HepG2 (cell line): ENCODE measurements around the gene DNAJC11. TPM values are rescaled to one million over a fixed set of nuclear protein-coding genes. Genes with fewer than 3 reads are reported as not detected.
"Not testable (repeated sequence)": the region's sequence is repeated elsewhere in the genome, so short reads cannot be mapped to it uniquely, and the experiment has no call there.

Source experiments
- ATAC-seq: fragments of 200-7000 bp; cut with Tn5 transposase; 3 replicates; pipeline ENCODE4 v1.9.1; 2020; ENCODE audit warnings: mild to moderate bottlenecking, moderate library complexity
- BruUV-seq: library from RNA; stranded (reverse); fragments of 400-500 nt; replicated peaks from 2 replicates; lab custom pipeline; 2021; lab: Mats Ljungman, UMichigan
- CTCF ChIA-PET: fragments of 300-600 bp; formaldehyde crosslinking; extraction: SDS; loops from one replicate; lab custom pipeline; 2021; ENCODE audit warnings: low total read pairs, inconsistent platforms, low intra/inter-chr PET ratio; lab: Yijun Ruan, JAX
- POLR2A ChIA-PET: fragments of 350-600 bp; sonication (Branson Sonifier 250); formaldehyde crosslinking; loops from one replicate; lab custom pipeline; 2020; ENCODE audit warnings: antibody characterized with exemption, inconsistent platforms; lab: Yijun Ruan, JAX
- DNase-seq: peaks from one replicate; pipeline ENCODE4 v3.0.0-alpha.2; 2015; ENCODE audit warnings: low spot score
- FAIRE-seq: peaks from 3 replicates; lab custom pipeline; 2011; peaks lifted over from hg19 to GRCh38; lab: Jason Lieb, UNC
- H2AFZ ChIP-seq: one replicate; pipeline ENCODE4 v1.6.1; 2011; ENCODE audit warnings: low read length, inconsistent platforms
- H3K27ac ChIP-seq: fragments of 300-600 bp; 3 replicates; pipeline ENCODE4 v1.8.0; 2011; ENCODE audit warnings: mixed run types, mild to moderate bottlenecking, mixed read lengths, low read length, inconsistent platforms; ENCODE audit not compliant: insufficient read depth; ENCODE audit errors: extremely low read length
- H3K27me3 ChIP-seq, 2 experiments: fragments of 200-600 bp in 1 of 2; 2 replicates in 1 of 2; 3 replicates in 1 of 2; pipeline versions ENCODE4 v1.6.0 to v1.8.0; 2011; ENCODE audit warnings: low read length in 2 of 2, mild to moderate bottlenecking in 2 of 2, moderate library complexity in 2 of 2, inconsistent platforms in 1 of 2; ENCODE audit not compliant: insufficient read depth in 2 of 2, control insufficient read depth in 1 of 2
- H3K36me3 ChIP-seq, 2 experiments: fragments of 200-600 bp in 1 of 2; replicated peaks in 1 of 2; 2 replicates in 1 of 2; 3 replicates in 1 of 2; pipeline versions ENCODE4 v1.5.1 to v1.8.0; 2011; ENCODE audit warnings: low read length in 2 of 2, inconsistent platforms in 1 of 2; ENCODE audit not compliant: insufficient read depth in 2 of 2, control insufficient read depth in 1 of 2
- H3K4me1 ChIP-seq: 2 replicates; pipeline ENCODE4 v1.5.1; 2012; ENCODE audit warnings: low read length, inconsistent platforms; ENCODE audit not compliant: insufficient read depth
- H3K4me2 ChIP-seq: 2 replicates; pipeline ENCODE4 v1.6.0; 2011; ENCODE audit warnings: low read depth, low read length, inconsistent platforms
- H3K4me3 ChIP-seq, 3 experiments: fragments of 200-600 bp in 1 of 3; sonication (generic), shearing (Covaris generic) in 1 of 3; replicated peaks in 1 of 3; 2 replicates each; pipeline ENCODE4 v1.5.1; 2011 to 2016; ENCODE audit warnings: low read length in 3 of 3, inconsistent platforms in 2 of 3, low read depth in 2 of 3, mild to moderate bottlenecking in 2 of 3, control low read depth in 1 of 3, mixed read lengths in 1 of 3; ENCODE audit not compliant: insufficient read depth in 1 of 3
- H3K79me2 ChIP-seq: one replicate; pipeline ENCODE4 v1.6.1; 2011; ENCODE audit warnings: low read length, inconsistent platforms; ENCODE audit not compliant: insufficient read depth
- H3K9ac ChIP-seq: 2 replicates; pipeline ENCODE4 v1.6.0; 2011; ENCODE audit warnings: mild to moderate bottlenecking, low read depth, low read length, inconsistent platforms; ENCODE audit not compliant: insufficient read depth
- H3K9me3 ChIP-seq: 2 replicates; pipeline ENCODE4 v1.5.1; 2012; ENCODE audit warnings: mild to moderate bottlenecking, low read length
- H4K20me1 ChIP-seq: 2 replicates; pipeline ENCODE4 v1.6.0; 2011; ENCODE audit warnings: inconsistent platforms, mild to moderate bottlenecking, low read length, moderate library complexity; ENCODE audit not compliant: insufficient read depth
- CENPX ChIP-seq: sonication (generic); formaldehyde crosslinking; IDR thresholded peaks from 2 replicates; pipeline ENCODE4 v1.9.0; 2021; ENCODE audit warnings: mild to moderate bottlenecking, missing genetic modification reagents, moderate library complexity
- IKZF4 ChIP-seq: sonication (generic); formaldehyde crosslinking; IDR thresholded peaks from 2 replicates; pipeline ENCODE4 v1.5.1; 2020; ENCODE audit warnings: borderline replicate concordance, mild to moderate bottlenecking, low read depth, missing genetic modification reagents; ENCODE audit errors: not compliant biosample characterization
- SCMH1 ChIP-seq: sonication (generic); formaldehyde crosslinking; IDR thresholded peaks from 2 replicates; pipeline ENCODE4 v1.9.0; 2021; ENCODE audit warnings: missing genetic modification reagents, mild to moderate bottlenecking, borderline replicate concordance
- ZNF549 ChIP-seq: sonication (generic); formaldehyde crosslinking; IDR thresholded peaks from 2 replicates; pipeline ENCODE4 v1.5.0; 2020; ENCODE audit warnings: missing genetic modification reagents
- ZNF614 ChIP-seq: IDR thresholded peaks from 2 replicates; pipeline ENCODE4 v1.6.1; 2018; ENCODE audit warnings: missing biosample characterization, missing genetic modification reagents, inconsistent platforms, borderline replicate concordance
- ZNF761 ChIP-seq: sonication (generic); formaldehyde crosslinking; conservative IDR thresholded peaks from 2 replicates; pipeline ENCODE4 v1.4.0; 2020; ENCODE audit warnings: mild to moderate bottlenecking, missing genetic modification reagents
- ZNF841 ChIP-seq: sonication (generic); formaldehyde crosslinking; IDR thresholded peaks from 2 replicates; pipeline ENCODE4 v1.8.1; 2023; ENCODE audit warnings: missing genetic modification reagents, borderline replicate concordance
- WGBS: methylation state at CpG from one replicate; pipeline ENCODE4 v1.1.6; 2017; ENCODE audit warnings: low lambda C conversion rate; 5-methylcytosine and 5-hydroxymethylcytosine counted together
- in situ Hi-C: cut with HindIII; loops from 2 replicates; pipeline ENCODE4 v1.10.0; 2017; ENCODE audit warnings: low pct_unique_long_range_greater_than_20kb; ENCODE audit not compliant: extremely low pct_ligation_motif_present
- intact Hi-C: fragments of 100-400 bp; cut with micrococcal nuclease; formaldehyde crosslinking; loops from one replicate; pipeline ENCODE4 v1.10.0; 2022; ENCODE audit not compliant: unreplicated experiment
- polyA plus RNA-seq, 8 experiments: library from polyadenylated mRNA; depleted of rRNA in 3 of 8; stranded (reverse) in 7 of 8; unstranded in 1 of 8; fragments of >200 nt; fragmentation: Illumina TruSeq in 4 of 8; extraction: Trizol in 4 of 8; gene quantifications; 2 replicates each; pipeline versions ENCODE4 v1.2.1 to v1.2.3, GENCODE V29; 2011 to 2016; ENCODE audit warnings: low read depth in 4 of 8, missing spikeins in 1 of 8, mixed read lengths in 1 of 8; ENCODE audit not compliant: insufficient read depth in 1 of 8
- total RNA-seq, 5 experiments: library from RNA; depleted of rRNA; stranded (reverse); fragments of >200 nt; fragmentation: Illumina TruSeq; extraction: Trizol; gene quantifications; 2 replicates each; pipeline ENCODE4 v1.2.3, GENCODE V29; 2016; ENCODE audit warnings: low read depth in 1 of 5
- TF ChIP-seq, protein P1 (sequence below): sonication (generic); formaldehyde crosslinking; IDR thresholded peaks from 2 replicates; pipeline ENCODE4 v1.8.0; 2023; ENCODE audit warnings: mild to moderate bottlenecking, missing genetic modification reagents
- TF ChIP-seq, protein P2 (sequence below): sonication (generic); formaldehyde crosslinking; IDR thresholded peaks from 2 replicates; pipeline ENCODE4 v1.8.1; 2023; ENCODE audit warnings: mild to moderate bottlenecking, missing genetic modification reagents

Gene DNAJC11
- total and polyA plus RNA-seq, 2 of the 13 experiments (the other 11 are each of a cell fraction or from before 2014, with no cell fraction given), result 25.1 to 47.6 TPM

DNA sequence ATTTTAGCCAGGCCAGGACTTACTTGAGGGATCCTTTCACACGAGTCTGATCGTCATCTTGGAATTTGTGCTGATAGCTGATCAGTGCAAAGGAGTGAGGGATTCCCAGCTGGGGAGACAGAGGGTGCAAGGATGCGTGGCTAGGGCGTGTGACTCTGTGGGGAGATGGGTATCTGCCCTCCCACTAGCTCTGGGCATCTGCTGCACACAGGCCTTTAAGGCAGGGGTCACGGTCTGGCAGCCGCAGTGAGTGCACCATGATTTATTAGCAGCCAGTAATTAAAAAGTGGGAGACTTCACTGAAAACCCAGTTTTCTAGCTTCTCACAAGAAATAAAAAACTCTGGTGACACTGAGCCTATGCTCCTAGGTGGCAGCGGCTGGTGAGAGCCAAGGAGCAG is 56.6 kb downstream of the DNAJC11 start:
- Histone ChIP-seq H2AFZ (no peak overlapping the region), H4K20me1 (no peaks in the 10 kb centered on the region), H3K4me3 (no peak overlapping the region), H3K4me2 (no peak overlapping the region), H3K9ac (no peak overlapping the region), H3K27ac (no peak overlapping the region), H3K36me3 (peaks cover 20 to 52% of the 10 kb centered on the region in 2 experiments), H3K79me2 (no peaks in the 10 kb centered on the region), H3K27me3 (no peaks in the 10 kb centered on the region), H3K9me3 (no peaks in the 10 kb centered on the region), H3K4me1 (no peaks in the 10 kb centered on the region)
- no peak for ATAC-seq
- CTCF ChIA-PET, result no interaction called here
- TF ChIP-seq, protein P1, sequence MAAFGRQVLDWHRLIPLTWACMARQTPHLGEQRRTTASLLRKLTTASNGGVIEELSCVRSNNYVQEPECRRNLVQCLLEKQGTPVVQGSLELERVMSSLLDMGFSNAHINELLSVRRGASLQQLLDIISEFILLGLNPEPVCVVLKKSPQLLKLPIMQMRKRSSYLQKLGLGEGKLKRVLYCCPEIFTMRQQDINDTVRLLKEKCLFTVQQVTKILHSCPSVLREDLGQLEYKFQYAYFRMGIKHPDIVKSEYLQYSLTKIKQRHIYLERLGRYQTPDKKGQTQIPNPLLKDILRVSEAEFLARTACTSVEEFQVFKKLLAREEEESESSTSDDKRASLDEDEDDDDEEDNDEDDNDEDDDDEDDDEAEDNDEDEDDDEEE (CRISPR knock-in tag), result no peak
- TF ChIP-seq ZNF841 (CRISPR knock-in tag) (no peak), ZNF761 (CRISPR knock-in tag) (no peak), CENPX (CRISPR knock-in tag) (no peak), SCMH1 (CRISPR knock-in tag) (no peak), ZNF614 (CRISPR knock-in tag) (no peak), IKZF4 (CRISPR knock-in tag) (no peak), ZNF549 (CRISPR knock-in tag) (no peak)
- TF ChIP-seq, protein P2, sequence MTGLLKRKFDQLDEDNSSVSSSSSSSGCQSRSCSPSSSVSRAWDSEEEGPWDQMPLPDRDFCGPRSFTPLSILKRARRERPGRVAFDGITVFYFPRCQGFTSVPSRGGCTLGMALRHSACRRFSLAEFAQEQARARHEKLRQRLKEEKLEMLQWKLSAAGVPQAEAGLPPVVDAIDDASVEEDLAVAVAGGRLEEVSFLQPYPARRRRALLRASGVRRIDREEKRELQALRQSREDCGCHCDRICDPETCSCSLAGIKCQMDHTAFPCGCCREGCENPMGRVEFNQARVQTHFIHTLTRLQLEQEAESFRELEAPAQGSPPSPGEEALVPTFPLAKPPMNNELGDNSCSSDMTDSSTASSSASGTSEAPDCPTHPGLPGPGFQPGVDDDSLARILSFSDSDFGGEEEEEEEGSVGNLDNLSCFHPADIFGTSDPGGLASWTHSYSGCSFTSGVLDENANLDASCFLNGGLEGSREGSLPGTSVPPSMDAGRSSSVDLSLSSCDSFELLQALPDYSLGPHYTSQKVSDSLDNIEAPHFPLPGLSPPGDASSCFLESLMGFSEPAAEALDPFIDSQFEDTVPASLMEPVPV (CRISPR knock-in tag), result no peak
- 94% methylated on average over 7 of the region's 7 CpGs for WGBS
- intact Hi-C loops (loop anchor here (5.0 kb wide), 2 partner anchors 93 to 158 kb away; partner anchors contain the start of gene NOL9), in situ Hi-C loops (no loop called here)
- no peak for FAIRE-seq
- no peak for DNase-seq
- POLR2A ChIA-PET, result no interaction called here
- no TSS peak for BruUV-seq

DNA sequence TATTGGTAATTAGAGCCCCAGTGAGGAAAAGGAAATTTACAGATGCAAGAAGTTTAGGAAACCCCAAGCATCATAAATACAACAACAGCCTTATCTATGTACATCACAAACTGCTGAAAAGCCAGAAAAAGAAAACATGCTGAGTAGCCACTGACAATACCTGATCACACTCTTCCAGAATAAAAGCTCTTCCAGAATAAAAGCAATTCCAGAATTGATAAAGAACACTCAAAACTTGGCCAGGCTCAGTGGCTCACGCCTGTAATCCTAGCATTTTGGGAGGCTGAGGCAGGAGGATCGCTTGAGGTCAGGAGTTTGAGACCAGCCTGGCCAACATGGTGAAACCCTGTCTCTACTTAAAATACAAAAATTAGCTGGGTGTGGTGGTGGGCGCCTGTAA is 60.7 kb downstream of the DNAJC11 start:
- H3K79me2 ChIP-seq, H3K9ac ChIP-seq, BruUV-seq, FAIRE-seq, intact Hi-C loops, POLR2A ChIA-PET, H3K27ac ChIP-seq, CTCF ChIA-PET, H3K4me3 ChIP-seq, H3K4me2 ChIP-seq, ATAC-seq, H3K9me3 ChIP-seq, H4K20me1 ChIP-seq, in situ Hi-C loops, DNase-seq, H2AFZ ChIP-seq, H3K27me3 ChIP-seq, H3K4me1 ChIP-seq: not testable (repeated sequence)
- H3K36me3 ChIP-seq, result peaks cover 43 to 85% of the 10 kb centered on the region in 2 experiments
- WGBS, result 98% methylated on average over 3 of the region's 3 CpGs
